Upper lobe of right lung (tissue), 1 donor: ENCODE measurements around the gene EDAR. TPM values are rescaled to one million over a fixed set of nuclear protein-coding genes. Genes with fewer than 3 reads are reported as not detected.

Source experiments
- ATAC-seq: fragments of 200-7000 bp; cut with Tn5 transposase; one replicate; pipeline ENCODE4 v1.9.1; 2020; ENCODE audit warnings: mild to moderate bottlenecking, moderate library complexity
- DNase-seq: peaks from one replicate; pipeline ENCODE4 v3.0.0-alpha.2; 2020
- H3K27ac ChIP-seq: fragments of 200-600 bp; one replicate; pipeline ENCODE4 v1.8.0; 2022
- H3K27me3 ChIP-seq: fragments of 200-600 bp; one replicate; pipeline ENCODE4 v1.8.0; 2022; ENCODE audit warnings: mild to moderate bottlenecking
- H3K36me3 ChIP-seq: fragments of 200-600 bp; one replicate; pipeline ENCODE4 v1.8.0; 2022
- H3K4me1 ChIP-seq: fragments of 200-600 bp; one replicate; pipeline ENCODE4 v1.8.0; 2022
- H3K4me3 ChIP-seq: fragments of 200-600 bp; one replicate; pipeline ENCODE4 v1.8.0; 2022; ENCODE audit warnings: mild to moderate bottlenecking
- H3K9me3 ChIP-seq: fragments of 200-600 bp; one replicate; pipeline ENCODE4 v1.8.0; 2022
- CTCF ChIP-seq: fragments of 200-600 bp; IDR thresholded peaks from one replicate; pipeline ENCODE4 v1.8.0; 2022; ENCODE audit warnings: antibody characterized with exemption
- intact Hi-C: fragments of 100-400 bp; cut with DNase I; formaldehyde crosslinking; loops from one replicate; pipeline ENCODE4 v1.11.0; 2022
- total RNA-seq: library from RNA; stranded (reverse); fragmentation: NEBNext Ultra II Directional; extraction: Animal tissue kit (Norgen Biotek cat#: 25700); gene quantifications from one replicate; pipeline ENCODE4 v1.2.1, GENCODE V29; 2021
- donor health status: DM: no; HTN: yes; CAD: no; lungs with severe emphysema.

EDAR gene
- total RNA-seq, 1 donor from 2014 or later = 0.20 TPM

GRCh38 chr2:108889907-108890306 is 99.1 kb downstream of the EDAR start:
- no peaks in the 10 kb centered on the region for H3K27me3 ChIP-seq
- peaks cover 7% of the 10 kb centered on the region for H3K9me3 ChIP-seq
- no peak for ATAC-seq
- DNase-seq = no peak
- H3K4me3 ChIP-seq = no peak overlapping the region
- no peak overlapping the region for H3K27ac ChIP-seq
- H3K36me3 ChIP-seq = no peaks in the 10 kb centered on the region
- H3K4me1 ChIP-seq = no peaks in the 10 kb centered on the region
- no peak for TF ChIP-seq CTCF
- intact Hi-C loops = no loop called here

GRCh38 chr2:108884619-108885018 is 104.4 kb downstream of the EDAR start:
- no peak for TF ChIP-seq CTCF
- no peaks in the 10 kb centered on the region for H3K36me3 ChIP-seq
- no peak overlapping the region for H3K4me3 ChIP-seq
- peak; percentile 69 for DNase-seq
- peak; percentile 87 for ATAC-seq
- H3K27ac ChIP-seq = no peak overlapping the region
- H3K4me1 ChIP-seq = no peaks in the 10 kb centered on the region
- intact Hi-C loops = no loop called here
- H3K27me3 ChIP-seq = no peaks in the 10 kb centered on the region
- H3K9me3 ChIP-seq = peaks cover 10% of the 10 kb centered on the region

GRCh38 chr2:108878276-108878675 is 110.7 kb downstream of the EDAR start:
- no peak for TF ChIP-seq CTCF
- Histone ChIP-seq H3K4me1 (no peaks in the 10 kb centered on the region), H3K4me3 (no peak overlapping the region), H3K27ac (no peak overlapping the region), H3K36me3 (no peaks in the 10 kb centered on the region), H3K9me3 (peaks cover 5% of the 10 kb centered on the region), H3K27me3 (no peaks in the 10 kb centered on the region)
- intact Hi-C loops = no loop called here
- ATAC-seq (no peak), DNase-seq (no peak)

GRCh38 chr2:108877506-108877905 is 111.5 kb downstream of the EDAR start:
- TF ChIP-seq CTCF = no peak
- Histone ChIP-seq H3K4me3 (no peak overlapping the region), H3K27ac (no peak overlapping the region), H3K27me3 (no peaks in the 10 kb centered on the region), H3K36me3 (no peaks in the 10 kb centered on the region), H3K4me1 (no peaks in the 10 kb centered on the region), H3K9me3 (peaks cover 5% of the 10 kb centered on the region)
- intact Hi-C loops = no loop called here
- no peak for ATAC-seq
- DNase-seq = no peak

GRCh38 chr2:108870069-108870644 is 118.9 kb downstream of the EDAR start:
- Histone ChIP-seq H3K4me1 (no peaks in the 10 kb centered on the region), H3K36me3 (no peaks in the 10 kb centered on the region), H3K27ac (no peak overlapping the region), H3K4me3 (no peak overlapping the region), H3K27me3 (no peaks in the 10 kb centered on the region), H3K9me3 (no peaks in the 10 kb centered on the region)
- ATAC-seq = no peak
- intact Hi-C loops = no loop called here
- TF ChIP-seq CTCF = no peak
- no peak for DNase-seq

GRCh38 chr2:108869542-108869941 is 119.5 kb downstream of the EDAR start:
- no peak for DNase-seq
- no peaks in the 10 kb centered on the region for H3K36me3 ChIP-seq

More at GRCh38 chr2:108869542-108869941, 119.5 kb downstream of the EDAR start:
- no peak overlapping the region for H3K4me3 ChIP-seq
- H3K9me3 ChIP-seq = no peaks in the 10 kb centered on the region
- no peak overlapping the region for H3K27ac ChIP-seq
- no peak for TF ChIP-seq CTCF
- intact Hi-C loops = no loop called here
- H3K4me1 ChIP-seq = no peaks in the 10 kb centered on the region
- ATAC-seq = no peak
- H3K27me3 ChIP-seq = no peaks in the 10 kb centered on the region
